IMR-90 (cell line): ENCODE data around the gene DOCK1.

ENCODE experiments used
- CHD1 ChIP-seq: IDR thresholded peaks from 2 replicates; pipeline ENCODE4 v1.6.1; 2012; ENCODE audit warnings: low read depth, low read length, improper control_type of control experiment
- CTCF ChIP-seq: conservative IDR thresholded peaks from 2 replicates; pipeline ENCODE4 v1.5.1; 2012; ENCODE audit warnings: mild to moderate bottlenecking, low read depth, low read length, improper control_type of control experiment
- POLR2A ChIP-seq: IDR thresholded peaks from 2 replicates; pipeline ENCODE4 v1.6.1; 2012; ENCODE audit warnings: mild to moderate bottlenecking, low read depth, low read length
- RAD21 ChIP-seq: IDR thresholded peaks from 2 replicates; pipeline ENCODE4 v1.6.1; 2012; ENCODE audit warnings: low read length, improper control_type of control experiment
- USF2 ChIP-seq: fragments of 150-350 bp; IDR thresholded peaks from 2 replicates; pipeline ENCODE4 v1.6.1; 2017; ENCODE audit warnings: mild to moderate bottlenecking, antibody characterized with exemption, low read length, low read depth

GRCh38 chr10:127145173-127145572 is 239.9 kb downstream of the DOCK1 start:
- TF ChIP-seq RAD21 (no peak; the same call in 1 of the 2 replicates), POLR2A (no peak), CTCF (no peak), USF2 (peak; percentile 54; the same call in 1 of the 2 replicates), CHD1 (no peak)
